LNCaP clone FGC (cell line): Measurements from ENCODE around the gene POLR1B.

Source experiments
- DNase-seq: peaks from one replicate; pipeline ENCODE4 v3.0.0-alpha.2; 2011; ENCODE audit warnings: low read depth
- H3K4me3 ChIP-seq: 2 replicates; pipeline ENCODE4 v1.5.1; 2011; ENCODE audit warnings: mild to moderate bottlenecking, low read depth, low read length, control low read depth
- TF ChIP-seq, protein P1 (sequence below): IDR thresholded peaks from 2 replicates; pipeline ENCODE4 v1.5.1; 2012; ENCODE audit warnings: mild to moderate bottlenecking; ENCODE audit not compliant: control insufficient read depth, insufficient read depth; ENCODE audit errors: extremely low read depth

The POLR1B gene

DNA sequence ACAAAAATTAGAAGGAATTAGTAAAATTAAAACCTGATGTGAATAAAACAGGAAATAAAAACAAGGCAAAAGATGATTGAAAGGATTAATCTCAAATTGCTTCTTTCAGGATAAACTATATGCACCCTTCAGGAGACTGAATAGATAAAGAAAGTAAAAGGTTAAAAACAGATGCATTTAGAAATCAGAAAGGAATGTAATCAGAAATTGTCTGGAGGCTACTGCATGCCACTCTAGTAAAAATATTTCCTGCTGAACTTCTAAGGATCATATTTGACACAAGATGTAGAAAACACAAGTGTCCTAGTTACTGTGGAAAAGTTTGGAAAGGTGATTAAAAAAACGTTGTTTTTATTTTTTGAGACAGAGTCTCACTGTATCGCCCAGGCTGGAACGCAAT, 58.4 kb downstream of the POLR1B start:
- H3K4me3 ChIP-seq = no peak overlapping the region

DNA sequence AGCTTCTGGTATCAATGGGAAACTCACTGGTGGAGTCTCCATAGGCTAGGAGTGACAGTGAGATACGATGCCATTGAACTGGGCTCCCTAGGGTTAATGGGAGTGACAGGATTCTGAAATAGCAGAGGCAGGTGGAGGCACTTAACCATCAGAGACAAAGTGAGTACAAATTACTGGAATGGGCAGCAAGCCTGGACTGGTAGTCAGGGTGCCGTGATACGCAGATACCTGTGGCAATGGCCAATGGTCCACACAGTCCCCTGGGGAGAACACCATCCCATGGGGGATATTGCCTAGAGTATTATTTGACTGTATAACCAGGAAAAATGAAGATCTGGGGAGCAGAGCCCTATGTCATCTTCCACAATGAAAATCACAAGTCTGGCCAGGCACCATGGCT, 59.5 kb downstream of the POLR1B start:
- no peak overlapping the region for H3K4me3 ChIP-seq
- TF ChIP-seq, protein P1, sequence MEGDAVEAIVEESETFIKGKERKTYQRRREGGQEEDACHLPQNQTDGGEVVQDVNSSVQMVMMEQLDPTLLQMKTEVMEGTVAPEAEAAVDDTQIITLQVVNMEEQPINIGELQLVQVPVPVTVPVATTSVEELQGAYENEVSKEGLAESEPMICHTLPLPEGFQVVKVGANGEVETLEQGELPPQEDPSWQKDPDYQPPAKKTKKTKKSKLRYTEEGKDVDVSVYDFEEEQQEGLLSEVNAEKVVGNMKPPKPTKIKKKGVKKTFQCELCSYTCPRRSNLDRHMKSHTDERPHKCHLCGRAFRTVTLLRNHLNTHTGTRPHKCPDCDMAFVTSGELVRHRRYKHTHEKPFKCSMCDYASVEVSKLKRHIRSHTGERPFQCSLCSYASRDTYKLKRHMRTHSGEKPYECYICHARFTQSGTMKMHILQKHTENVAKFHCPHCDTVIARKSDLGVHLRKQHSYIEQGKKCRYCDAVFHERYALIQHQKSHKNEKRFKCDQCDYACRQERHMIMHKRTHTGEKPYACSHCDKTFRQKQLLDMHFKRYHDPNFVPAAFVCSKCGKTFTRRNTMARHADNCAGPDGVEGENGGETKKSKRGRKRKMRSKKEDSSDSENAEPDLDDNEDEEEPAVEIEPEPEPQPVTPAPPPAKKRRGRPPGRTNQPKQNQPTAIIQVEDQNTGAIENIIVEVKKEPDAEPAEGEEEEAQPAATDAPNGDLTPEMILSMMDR = no peak
- no peak for DNase-seq

More for the DNA sequence above, 58.4 kb downstream of the POLR1B start:
- no peak for DNase-seq
- TF ChIP-seq, protein P1 = no peak

GRCh38 chr2:112602917-112603316, 60.7 kb downstream of the POLR1B start:
- no peak for DNase-seq
- no peak overlapping the region for H3K4me3 ChIP-seq
- TF ChIP-seq, protein P1 = no peak

- DNase-seq = no peak
- no peak overlapping the region for H3K4me3 ChIP-seq
- TF ChIP-seq, protein P1 = no peak
Observed at GRCh38 chr2:112603731-112604130, 61.5 kb downstream of the POLR1B start.

DNA sequence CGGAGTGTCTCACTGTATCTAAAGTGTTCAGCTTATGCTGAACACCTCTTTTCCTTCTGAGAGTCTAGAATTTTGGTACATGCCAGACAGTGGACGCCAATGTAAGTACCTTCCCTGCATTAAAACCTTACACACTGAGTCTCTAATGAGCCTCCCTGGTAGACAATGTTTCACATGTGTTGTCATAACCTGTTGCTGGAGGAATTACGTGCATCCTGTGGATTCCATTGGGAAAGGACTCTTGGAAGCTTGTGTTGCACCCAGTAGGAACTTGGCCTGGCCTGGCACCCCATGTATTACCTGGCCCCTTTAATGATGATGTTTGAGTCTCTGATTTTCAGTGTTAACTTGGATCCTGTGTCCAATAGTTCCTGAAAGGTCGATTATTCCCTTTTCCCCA, 62.7 kb downstream of the POLR1B start:
- DNase-seq = no peak
- TF ChIP-seq, protein P1 = no peak
- no peak overlapping the region for H3K4me3 ChIP-seq

DNA sequence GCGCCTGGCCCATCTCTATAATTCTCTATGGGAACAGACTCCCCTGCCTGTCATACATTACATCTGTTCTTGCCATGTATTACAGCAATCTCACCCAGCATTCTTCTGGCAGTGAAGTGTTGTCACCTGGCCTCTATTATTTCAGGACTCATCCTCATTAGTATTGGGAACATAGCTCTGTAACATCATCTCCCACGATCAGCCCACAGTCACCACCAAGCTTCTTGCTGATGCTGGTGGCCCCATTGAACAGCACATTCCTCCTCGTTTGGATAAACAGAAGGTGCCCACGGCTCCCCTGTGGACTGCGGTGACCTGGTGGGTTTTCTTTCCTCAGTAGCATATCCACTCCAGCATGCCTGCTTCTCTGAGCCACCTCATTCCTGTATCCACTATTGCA, 63.7 kb downstream of the POLR1B start:
- TF ChIP-seq, protein P1 = no peak
- no peak overlapping the region for H3K4me3 ChIP-seq
- no peak for DNase-seq

DNA sequence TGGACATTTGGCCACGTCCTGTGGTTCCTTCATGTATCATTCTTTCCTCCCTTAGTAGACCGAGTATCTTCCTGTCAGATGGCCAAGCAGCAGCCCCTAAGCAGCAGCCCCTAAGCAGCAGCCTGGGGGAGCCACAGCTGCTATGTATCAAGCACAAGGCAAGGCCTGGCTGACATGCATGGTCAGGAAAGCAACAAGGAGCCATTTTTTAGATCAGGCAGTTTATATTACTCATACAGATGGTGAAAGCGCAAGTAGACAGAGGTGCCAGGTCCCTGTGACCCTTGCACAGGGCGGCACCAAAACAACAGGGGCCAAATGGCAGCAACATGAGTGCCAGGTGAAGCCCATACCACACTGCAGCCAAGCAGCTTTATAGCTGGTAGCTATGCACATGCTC, 64.3 kb downstream of the POLR1B start:
- TF ChIP-seq, protein P1 = no peak
- DNase-seq = no peak
- no peak overlapping the region for H3K4me3 ChIP-seq
